SU-DHL-6 (cell line): ENCODE data around the gene TIMM17B.
A peak's percentile ranks its signal among the peaks of the same experiment; 100 is the strongest.

Experiments
- H2AFZ ChIP-seq: fragments of 200-600 bp; sonication (generic); 2 replicates; pipeline ENCODE4 v1.6.1; 2014; ENCODE audit warnings: low read depth, mild to moderate bottlenecking, moderate library complexity, mixed read lengths, antibody characterized with exemption, low read length; ENCODE audit not compliant: severe bottlenecking
- H3F3A ChIP-seq: fragments of 200-600 bp; shearing (Covaris generic); 2 replicates; pipeline ENCODE4 v1.6.0; 2016; ENCODE audit warnings: antibody characterized with exemption, mild to moderate bottlenecking; ENCODE audit not compliant: insufficient read depth
- H3K27ac ChIP-seq: fragments of 200-600 bp; sonication (generic); 2 replicates; pipeline ENCODE4 v1.5.1; 2016; ENCODE audit warnings: low read depth, mild to moderate bottlenecking, low read length, moderate library complexity, mixed read lengths
- H3K27me3 ChIP-seq: fragments of 200-600 bp; sonication (generic), shearing (Covaris generic); 2 replicates; pipeline ENCODE4 v1.6.0; 2014; ENCODE audit warnings: mild to moderate bottlenecking, low read length
- H3K36me3 ChIP-seq: fragments of 200-600 bp; sonication (generic); 2 replicates; pipeline ENCODE4 v1.6.1; 2014; ENCODE audit warnings: mild to moderate bottlenecking, low read length, mixed read lengths
- H3K4me2 ChIP-seq: fragments of 300-600, 200-600 bp; shearing (Covaris generic), sonication (generic); 2 replicates; pipeline ENCODE4 v1.6.0; 2014; ENCODE audit warnings: low read length, low read depth, mild to moderate bottlenecking; ENCODE audit not compliant: poor library complexity, severe bottlenecking
- H3K4me3 ChIP-seq: fragments of 200-600 bp; sonication (generic); 2 replicates; pipeline ENCODE4 v1.5.1; 2014; ENCODE audit warnings: antibody characterized with exemption, low read length, mild to moderate bottlenecking, mixed read lengths; ENCODE audit not compliant: insufficient read depth, poor library complexity, severe bottlenecking
- H3K79me2 ChIP-seq: fragments of 200-600 bp; sonication (generic); 2 replicates; pipeline ENCODE4 v1.6.1; 2014; ENCODE audit warnings: mild to moderate bottlenecking, low read length, moderate library complexity; ENCODE audit not compliant: insufficient read depth
- H3K9ac ChIP-seq: fragments of 200-600 bp; sonication (generic); 2 replicates; pipeline ENCODE4 v1.7.0; 2014; ENCODE audit warnings: mild to moderate bottlenecking, low read length
- H3K9me2 ChIP-seq: fragments of 200-600 bp; sonication (generic); replicated peaks from 2 replicates; pipeline ENCODE4 v1.6.1; 2014; ENCODE audit warnings: low read length; ENCODE audit not compliant: insufficient read depth
- H3K9me3 ChIP-seq: fragments of 200-600 bp; sonication (generic); 2 replicates; pipeline ENCODE4 v1.6.1; 2014; ENCODE audit warnings: low read length, mixed read lengths; ENCODE audit not compliant: insufficient read depth
- H4K20me1 ChIP-seq: fragments of 200-600 bp; sonication (generic); 2 replicates; pipeline ENCODE4 v1.6.1; 2014; ENCODE audit warnings: low read depth, mild to moderate bottlenecking, antibody characterized with exemption, low read length, moderate library complexity, mixed read lengths
- CTCF ChIP-seq: fragments of 200-600 bp; sonication (generic); IDR thresholded peaks from one replicate; pipeline ENCODE4 v1.5.1; 2017; ENCODE audit warnings: antibody characterized with exemption, mild to moderate bottlenecking, low read length, moderate library complexity; ENCODE audit not compliant: insufficient read depth, poor library complexity, severe bottlenecking
- EZH2phosphoT487 ChIP-seq: fragments of 200-600 bp; sonication (generic), shearing (Covaris generic); conservative IDR thresholded peaks from 2 replicates; pipeline ENCODE4 v1.6.1; 2018; ENCODE audit warnings: mild to moderate bottlenecking, antibody characterized with exemption, low read length, moderate library complexity, mixed read lengths

TIMM17B gene

GRCh38 chrX:48913605-48914366, 16.2 kb upstream of the TIMM17B start:
- Histone ChIP-seq H3K27me3 (no peaks in the 10 kb centered on the region), H4K20me1 (no peaks in the 10 kb centered on the region), H3K79me2 (peaks cover 37% of the 10 kb centered on the region), H3K4me2 (no peak overlapping the region), H3K4me3 (no peak overlapping the region), H3K9me2 (no peaks in the 10 kb centered on the region), H3F3A (peaks cover 15% of the 10 kb centered on the region; the same call in 1 of the 2 replicates), H3K36me3 (no peaks in the 10 kb centered on the region), H3K27ac (no peak overlapping the region), H2AFZ (no peak overlapping the region), H3K9ac (no peak overlapping the region), H3K9me3 (no peaks in the 10 kb centered on the region)
- no peak for TF ChIP-seq CTCF
- no peak for TF ChIP-seq EZH2phosphoT487

GRCh38 chrX:48911412-48912182, 14.0 kb upstream of the TIMM17B start, which contains the start of gene SLC35A2:
TSS of gene SLC35A2 (minus strand) at chrX:48911646. CDS start at chrX:48911636, 10 bp downstream.
- Histone ChIP-seq H3K27ac (peak within 1 kb of the TSS; percentile 60), H3K36me3 (no peaks in the 10 kb centered on the region), H3K27me3 (no peaks in the 10 kb centered on the region), H3K9me3 (no peaks in the 10 kb centered on the region), H3K4me2 (peak within 1 kb of the TSS; percentile 80), H3F3A (peaks cover 15% of the 10 kb centered on the region; the same call in 1 of the 2 replicates), H3K9ac (peak within 1 kb of the TSS; percentile 76), H3K4me3 (peak within 1 kb of the TSS; percentile 98), H4K20me1 (no peaks in the 10 kb centered on the region), H3K9me2 (no peaks in the 10 kb centered on the region), H3K79me2 (peaks cover 25% of the 10 kb centered on the region), H2AFZ (peak within 1 kb of the TSS; percentile 15)
- TF ChIP-seq EZH2phosphoT487 (no peak), CTCF (no peak)

- no peaks in the 10 kb centered on the region for H4K20me1 ChIP-seq
- peak overlapping the region; percentile 98 for H3K4me3 ChIP-seq
- H3K27ac ChIP-seq: peak overlapping the region; percentile 60
- H3K79me2 ChIP-seq: peaks cover 19% of the 10 kb centered on the region
- peak overlapping the region; percentile 76 for H3K9ac ChIP-seq
- peaks cover 15% of the 10 kb centered on the region; the same call in 1 of the 2 replicates for H3F3A ChIP-seq
- no peaks in the 10 kb centered on the region for H3K27me3 ChIP-seq
- TF ChIP-seq CTCF (no peak), EZH2phosphoT487 (no peak)
- peak overlapping the region; percentile 80 for H3K4me2 ChIP-seq
- H2AFZ ChIP-seq: peak overlapping the region; percentile 15
- no peaks in the 10 kb centered on the region for H3K36me3 ChIP-seq
- H3K9me3 ChIP-seq: no peaks in the 10 kb centered on the region
- no peaks in the 10 kb centered on the region for H3K9me2 ChIP-seq
Measured at GRCh38 chrX:48910926-48911411, 13.4 kb upstream of the TIMM17B start.
